HCT116 (cell line): ENCODE measurements around the gene MAPK14.

Source experiments
- CEBPB ChIP-seq: IDR thresholded peaks from 2 replicates; pipeline ENCODE4 v1.6.1; 2012; ENCODE audit warnings: low read depth
- CTCF ChIP-seq, 3 experiments: fragments of 200-600 bp in 1 of 3; sonication (generic) in 1 of 3; IDR thresholded peaks in 2 of 3; conservative IDR thresholded peaks in 1 of 3; 2 replicates each; pipeline ENCODE4 v1.5.1; 2012 to 2017; ENCODE audit warnings: low read depth in 2 of 3, low read length in 2 of 3, antibody characterized with exemption in 1 of 3, borderline replicate concordance in 1 of 3, control low read depth in 1 of 3, mild to moderate bottlenecking in 1 of 3, mixed read lengths in 1 of 3, mixed run types in 1 of 3, moderate library complexity in 1 of 3; ENCODE audit not compliant: insufficient read depth in 1 of 3
- EZH2 ChIP-seq: fragments of 200-600 bp; sonication (generic); IDR thresholded peaks from 2 replicates; pipeline ENCODE4 v1.6.1; 2017; ENCODE audit warnings: antibody characterized with exemption, mixed run types
- EZH2phosphoT487 ChIP-seq: fragments of 200-600 bp; IDR thresholded peaks from 2 replicates; pipeline ENCODE4 v1.6.1; 2018; ENCODE audit warnings: antibody characterized with exemption, borderline replicate concordance
- MAX ChIP-seq: IDR thresholded peaks from 2 replicates; pipeline ENCODE4 v1.6.1; 2012
- POLR2A ChIP-seq: IDR thresholded peaks from 2 replicates; pipeline ENCODE4 v1.7.0; 2011; ENCODE audit warnings: borderline replicate concordance; ENCODE audit not compliant: insufficient read depth, insufficient read length; ENCODE audit errors: extremely low read depth
- POLR2AphosphoS5 ChIP-seq: IDR thresholded peaks from 2 replicates; pipeline ENCODE4 v1.6.1; 2011; ENCODE audit warnings: mild to moderate bottlenecking, low read depth, low read length, moderate library complexity
- RAD21 ChIP-seq: IDR thresholded peaks from 2 replicates; pipeline ENCODE4 v1.6.1; 2012; ENCODE audit warnings: low read depth, mild to moderate bottlenecking
- REST ChIP-seq: IDR thresholded peaks from 2 replicates; pipeline ENCODE4 v1.6.1; 2012; ENCODE audit warnings: low read depth
- ZFX ChIP-seq: fragments of 450-650 bp; IDR thresholded peaks from 2 replicates; pipeline ENCODE4 v1.6.1; 2017

- no peak for TF ChIP-seq CTCF (IDR thresholded peaks at IDR 0.05 in 2 of 3, conservative IDR thresholded peaks at IDR 0.05 in 1 of 3; ENCODE audit: borderline replicate concordance in 1 of 3, insufficient read depth in 1 of 3, low read depth in 2 of 3, low read length in 2 of 3)
- TF ChIP-seq MAX, result no peak
- no peak for TF ChIP-seq EZH2
- no peak for TF ChIP-seq CEBPB
- TF ChIP-seq POLR2AphosphoS5, result no peak
- TF ChIP-seq ZFX, result no peak
- TF ChIP-seq REST, result no peak
- TF ChIP-seq POLR2A, result no peak
- no peak for TF ChIP-seq RAD21
- TF ChIP-seq EZH2phosphoT487, result no peak
Observed at GRCh38 chr6:36025260-36025931, 2.2 kb upstream of the MAPK14 start.
